H9 (cell line): ENCODE measurements around the gene ATP5MC3. TPM values are rescaled to one million over a fixed set of nuclear protein-coding genes. Genes with fewer than 3 reads are reported as not detected.

Experiments used
- DNase-seq: peaks from one replicate; pipeline ENCODE4 v3.0.0-alpha.2; 2017
- H2AFZ ChIP-seq: one replicate; pipeline ENCODE4 v1.6.1; 2013; ENCODE audit warnings: mild to moderate bottlenecking, low read length, control low read depth, moderate library complexity
- H2AK5ac ChIP-seq: 2 replicates; pipeline ENCODE4 v1.6.1; 2013; ENCODE audit warnings: low read length, control low read depth, mixed read lengths; ENCODE audit not compliant: insufficient read length
- H2BK120ac ChIP-seq: one replicate; pipeline ENCODE4 v1.6.1; 2013; ENCODE audit warnings: low read depth, mild to moderate bottlenecking, low read length, control low read depth, inconsistent platforms; ENCODE audit not compliant: poor library complexity, severe bottlenecking
- H2BK12ac ChIP-seq: 2 replicates; pipeline ENCODE4 v1.6.1; 2013; ENCODE audit warnings: low read length, control low read depth, mixed read lengths, low read depth; ENCODE audit not compliant: insufficient read length
- H2BK15ac ChIP-seq: 2 replicates; pipeline ENCODE4 v1.6.1; 2013; ENCODE audit warnings: low read depth, low read length, control low read depth
- H2BK20ac ChIP-seq: one replicate; pipeline ENCODE4 v1.6.1; 2013; ENCODE audit warnings: low read depth, mild to moderate bottlenecking, low read length, control low read depth, inconsistent platforms; ENCODE audit not compliant: poor library complexity, severe bottlenecking
- H2BK5ac ChIP-seq: 2 replicates; pipeline ENCODE4 v1.6.1; 2013; ENCODE audit warnings: low read length, control low read depth, mixed read lengths; ENCODE audit not compliant: insufficient read length
- H3K14ac ChIP-seq: 2 replicates; pipeline ENCODE4 v1.6.1; 2013; ENCODE audit warnings: low read length, control low read depth; ENCODE audit not compliant: insufficient read depth
- H3K18ac ChIP-seq: 2 replicates; pipeline ENCODE4 v1.6.1; 2013; ENCODE audit warnings: low read depth, mild to moderate bottlenecking, mixed read lengths, low read length, control low read depth; ENCODE audit not compliant: insufficient read length
- H3K23ac ChIP-seq: 2 replicates; pipeline ENCODE4 v1.6.1; 2013; ENCODE audit warnings: low read length, control low read depth, mixed read lengths, low read depth; ENCODE audit not compliant: insufficient read length
- H3K23me2 ChIP-seq: 2 replicates; pipeline ENCODE4 v1.6.1; 2013; ENCODE audit warnings: low read depth, mild to moderate bottlenecking, mixed read lengths, low read length, control low read depth; ENCODE audit not compliant: insufficient read length, poor library complexity, severe bottlenecking
- H3K27ac ChIP-seq: 2 replicates; pipeline ENCODE4 v1.5.1; 2013; ENCODE audit warnings: low read length, control low read depth, mixed read lengths, low read depth; ENCODE audit not compliant: insufficient read length
- H3K27me3 ChIP-seq: 2 replicates; pipeline ENCODE4 v1.6.1; 2013; ENCODE audit warnings: low read length, control low read depth, inconsistent platforms; ENCODE audit not compliant: insufficient read depth
- H3K4ac ChIP-seq: 2 replicates; pipeline ENCODE4 v1.6.1; 2013; ENCODE audit warnings: low read depth, mild to moderate bottlenecking, control low read depth, inconsistent platforms, low read length, moderate library complexity
- H3K4me1 ChIP-seq: 2 replicates; pipeline ENCODE4 v1.6.1; 2013; ENCODE audit warnings: low read length, control low read depth, inconsistent platforms; ENCODE audit not compliant: insufficient read depth
- H3K4me2 ChIP-seq: 2 replicates; pipeline ENCODE4 v1.6.1; 2013; ENCODE audit warnings: low read length, control low read depth, mixed read lengths; ENCODE audit not compliant: insufficient read length, insufficient read depth
- H3K56ac ChIP-seq: 2 replicates; pipeline ENCODE4 v1.6.1; 2013; ENCODE audit warnings: low read depth, mild to moderate bottlenecking, mixed read lengths, low read length, control low read depth; ENCODE audit not compliant: insufficient read length
- H3K79me1 ChIP-seq: 2 replicates; pipeline ENCODE4 v1.6.1; 2013; ENCODE audit warnings: low read depth, mild to moderate bottlenecking, moderate library complexity, low read length, control low read depth, inconsistent platforms; ENCODE audit not compliant: insufficient read depth, poor library complexity, severe bottlenecking
- H3K79me2 ChIP-seq: 2 replicates; pipeline ENCODE4 v1.6.1; 2013; ENCODE audit warnings: low read length, control low read depth, inconsistent platforms; ENCODE audit not compliant: insufficient read depth
- H3K9ac ChIP-seq: 2 replicates; pipeline ENCODE4 v1.6.1; 2013; ENCODE audit warnings: low read length, control low read depth, mixed read lengths; ENCODE audit not compliant: insufficient read length; ENCODE audit errors: extremely low read depth
- H3K9me3 ChIP-seq: one replicate; pipeline ENCODE4 v1.6.1; 2013; ENCODE audit warnings: low read depth, low read length, inconsistent platforms; ENCODE audit not compliant: control insufficient read depth
- H3T11ph ChIP-seq: one replicate; pipeline ENCODE4 v1.6.1; 2013; ENCODE audit warnings: mild to moderate bottlenecking, low read length, control low read depth, inconsistent platforms
- H4K20me1 ChIP-seq: one replicate; pipeline ENCODE4 v1.6.1; 2013; ENCODE audit not compliant: control insufficient read depth, insufficient read length, insufficient read depth
- H4K5ac ChIP-seq: 2 replicates; pipeline ENCODE4 v1.6.1; 2013; ENCODE audit warnings: low read depth, mild to moderate bottlenecking, mixed read lengths, low read length, control low read depth; ENCODE audit not compliant: insufficient read length
- H4K8ac ChIP-seq: replicated peaks from 2 replicates; pipeline ENCODE4 v1.6.1; 2013; ENCODE audit warnings: low read length, control low read depth, mixed read lengths, low read depth; ENCODE audit not compliant: insufficient read length
- H4K91ac ChIP-seq: 2 replicates; pipeline ENCODE4 v1.6.1; 2013; ENCODE audit warnings: low read depth, mild to moderate bottlenecking, moderate library complexity, mixed read lengths, low read length, control low read depth; ENCODE audit not compliant: insufficient read length
- H3K27ac Mint-ChIP-seq, 3 experiments: 2 replicates in 2 of 3; 3 replicates in 1 of 3; pipeline ENCODE4 v1.8.0; 2020 to 2021; ENCODE audit warnings: mixed read lengths in 3 of 3, mild to moderate bottlenecking in 1 of 3, moderate library complexity in 1 of 3
- H3K27me3 Mint-ChIP-seq: 2 replicates; pipeline ENCODE4 v1.8.0; 2021; ENCODE audit warnings: low read depth, mild to moderate bottlenecking, moderate library complexity, mixed read lengths
- H3K36me3 Mint-ChIP-seq, 3 experiments: 2 replicates in 2 of 3; 3 replicates in 1 of 3; pipeline ENCODE4 v1.8.0; 2020 to 2021; ENCODE audit warnings: low read depth in 3 of 3, mixed read lengths in 3 of 3; ENCODE audit not compliant: insufficient read depth in 1 of 3
- H3K4me1 Mint-ChIP-seq, 2 experiments: 2 replicates each; pipeline ENCODE4 v1.8.0; 2020; ENCODE audit warnings: mixed read lengths in 2 of 2
- H3K4me3 Mint-ChIP-seq, 2 experiments: 2 replicates in 1 of 2; 3 replicates in 1 of 2; pipeline ENCODE4 v1.8.0; 2020 to 2021; ENCODE audit warnings: mild to moderate bottlenecking in 2 of 2, mixed read lengths in 2 of 2, moderate library complexity in 1 of 2
- H3K9me3 Mint-ChIP-seq, 2 experiments: 2 replicates in 1 of 2; 3 replicates in 1 of 2; pipeline ENCODE4 v1.8.0; 2020; ENCODE audit warnings: mild to moderate bottlenecking in 2 of 2, mixed read lengths in 2 of 2, moderate library complexity in 1 of 2
- WGBS: extraction: QIAGEN DNeasy Blood & Tissue Kit; methylation state at CpG from one replicate; pipeline ENCODE4 v1.1.7; 2013; ENCODE audit warnings: missing lambda C conversion rate, low lambda C conversion rate, mixed read lengths; ENCODE audit not compliant: insufficient read length; ENCODE audit errors: extremely low coverage; 5-methylcytosine and 5-hydroxymethylcytosine counted together
- total RNA-seq: library from RNA; stranded (reverse); gene quantifications from 2 replicates; pipeline ENCODE4 v1.2.1, GENCODE V29; 2021
- TF ChIP-seq, protein P1 (sequence below): fragments of 200-600 bp; sonication (generic); conservative IDR thresholded peaks from 3 replicates; pipeline ENCODE4 v1.8.0; 2021; ENCODE audit warnings: antibody characterized with exemption, mild to moderate bottlenecking

Gene ATP5MC3
- total RNA-seq, 1 experiment from 2014 or later, result 326 TPM

DNA sequence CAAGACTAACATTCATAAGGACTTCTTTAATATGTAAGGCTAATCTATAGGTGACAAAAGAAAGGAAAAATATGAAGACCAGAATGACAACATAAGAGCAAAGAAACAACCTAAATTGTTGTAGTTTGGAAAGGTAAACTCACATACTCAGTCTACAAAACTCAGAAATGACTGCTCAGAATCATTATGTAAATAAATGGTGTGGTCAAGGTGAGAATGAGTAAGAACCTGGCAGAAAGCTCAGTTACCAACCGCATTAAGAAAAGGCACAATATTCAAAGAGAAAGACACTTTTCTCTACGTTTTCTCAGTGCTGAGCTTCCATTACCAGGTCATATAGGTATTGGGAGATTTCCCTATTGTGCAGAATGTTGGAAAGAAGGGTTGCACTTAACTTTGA is 29.3 kb downstream of the ATP5MC3 start:
- TF ChIP-seq, protein P1, sequence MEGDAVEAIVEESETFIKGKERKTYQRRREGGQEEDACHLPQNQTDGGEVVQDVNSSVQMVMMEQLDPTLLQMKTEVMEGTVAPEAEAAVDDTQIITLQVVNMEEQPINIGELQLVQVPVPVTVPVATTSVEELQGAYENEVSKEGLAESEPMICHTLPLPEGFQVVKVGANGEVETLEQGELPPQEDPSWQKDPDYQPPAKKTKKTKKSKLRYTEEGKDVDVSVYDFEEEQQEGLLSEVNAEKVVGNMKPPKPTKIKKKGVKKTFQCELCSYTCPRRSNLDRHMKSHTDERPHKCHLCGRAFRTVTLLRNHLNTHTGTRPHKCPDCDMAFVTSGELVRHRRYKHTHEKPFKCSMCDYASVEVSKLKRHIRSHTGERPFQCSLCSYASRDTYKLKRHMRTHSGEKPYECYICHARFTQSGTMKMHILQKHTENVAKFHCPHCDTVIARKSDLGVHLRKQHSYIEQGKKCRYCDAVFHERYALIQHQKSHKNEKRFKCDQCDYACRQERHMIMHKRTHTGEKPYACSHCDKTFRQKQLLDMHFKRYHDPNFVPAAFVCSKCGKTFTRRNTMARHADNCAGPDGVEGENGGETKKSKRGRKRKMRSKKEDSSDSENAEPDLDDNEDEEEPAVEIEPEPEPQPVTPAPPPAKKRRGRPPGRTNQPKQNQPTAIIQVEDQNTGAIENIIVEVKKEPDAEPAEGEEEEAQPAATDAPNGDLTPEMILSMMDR, result no peak
- Histone ChIP-seq H4K8ac (no peak overlapping the region), H4K20me1 (no peaks in the 10 kb centered on the region), H3K4ac (no peak overlapping the region), H2AK5ac (no peak overlapping the region), H2BK120ac (no peak overlapping the region), H2BK20ac (no peak overlapping the region), H3K23ac (no peak overlapping the region), H2AFZ (no peak overlapping the region), H3K27ac (no peak overlapping the region), H3K4me1 (no peaks in the 10 kb centered on the region; the same call in 1 of the 2 replicates), H3T11ph (no peak overlapping the region), H2BK5ac (no peak overlapping the region), H3K79me2 (peaks cover 31% of the 10 kb centered on the region; the same call in 1 of the 2 replicates), H3K56ac (no peak overlapping the region), H3K9me3 (no peaks in the 10 kb centered on the region), H3K23me2 (no peaks in the 10 kb centered on the region), H3K9ac (no peak overlapping the region), H3K14ac (no peak overlapping the region), H3K18ac (no peak overlapping the region), H4K91ac (no peak overlapping the region), H3K79me1 (peaks cover 3% of the 10 kb centered on the region), H3K27me3 (no peaks in the 10 kb centered on the region; the same call in 1 of the 2 replicates), H3K4me2 (no peak overlapping the region), H2BK12ac (no peak overlapping the region), H4K5ac (no peak overlapping the region), H2BK15ac (no peak overlapping the region)
- DNase-seq, result no peak
- Mint-ChIP-seq H3K36me3 (peaks cover 10 to 23% (median 20%) of the 10 kb centered on the region in 3 experiments; a peak in 6 of 7 replicates), H3K27me3 (no peaks in the 10 kb centered on the region), H3K9me3 (no peaks in the 10 kb centered on the region), H3K4me3 (no peak overlapping the region), H3K4me1 (peaks cover 20 to 25% of the 10 kb centered on the region in 2 experiments), H3K27ac (no peak overlapping the region)
- WGBS, result no CpG with 5 or more reads among the region's 2 CpGs
